ENCODE results near the gene ABAT.
"Not testable (repeated sequence)": the region's sequence is repeated elsewhere in the genome, so short reads cannot be mapped to it uniquely, and the experiment has no call there.

The ABAT gene

GRCh38 chr16:8682551-8683259, 8.3 kb downstream of the ABAT start:
- DNase-seq = no peak

DNA sequence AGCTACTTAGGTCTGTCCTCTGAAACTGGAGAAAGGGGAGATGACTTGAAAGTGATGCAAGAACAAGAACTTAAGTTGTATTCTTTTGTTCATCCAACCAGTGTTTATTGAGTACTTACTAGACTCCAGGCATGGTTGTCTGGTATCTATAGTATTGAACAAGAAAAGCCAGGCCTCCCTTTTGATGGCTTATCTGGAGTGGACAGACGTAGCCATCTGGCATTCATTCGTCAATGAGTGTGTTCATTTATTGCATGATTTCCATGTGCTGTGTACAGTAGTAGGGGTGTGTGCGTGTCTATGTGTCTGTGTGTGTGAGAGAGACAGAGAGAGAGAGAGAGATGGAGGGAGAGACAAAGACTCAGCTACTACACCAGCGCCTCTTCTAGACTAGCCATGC, 9.2 kb downstream of the ABAT start:
- no peak for DNase-seq

GRCh38 chr16:8685617-8686016, 11.2 kb downstream of the ABAT start:
- DNase-seq = no peak

- DNase-seq = no peak
Measured at GRCh38 chr16:8686031-8686621, 11.7 kb downstream of the ABAT start.

- no peak for DNase-seq
Measured at GRCh38 chr16:8686879-8687278, 12.5 kb downstream of the ABAT start.

- DNase-seq = no peak
Measured at GRCh38 chr16:8689686-8690085, 15.3 kb downstream of the ABAT start.

DNA sequence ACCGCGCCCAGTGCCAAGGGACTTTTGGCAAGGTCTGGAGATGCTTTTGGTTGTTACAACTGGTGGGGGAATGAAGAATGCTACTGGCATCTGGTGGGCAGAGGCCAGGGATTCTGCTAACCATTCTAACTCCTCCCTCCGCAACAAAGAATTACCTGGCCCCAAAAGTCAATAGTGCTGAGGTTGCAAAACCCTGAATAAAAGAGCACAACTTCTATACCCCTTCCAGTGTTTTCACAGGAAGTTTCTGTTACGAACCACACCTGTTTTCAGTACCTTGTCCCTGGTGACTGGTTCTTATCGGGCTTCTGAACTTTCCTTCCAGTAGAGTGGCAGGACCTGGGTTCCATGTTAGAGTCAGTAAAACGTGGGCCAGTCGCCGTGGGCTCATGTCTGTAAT, 17.3 kb downstream of the ABAT start:
- DNase-seq = no peak

- no peak for DNase-seq
Measured at GRCh38 chr16:8694795-8695728, 20.6 kb downstream of the ABAT start.

- DNase-seq = no peak
Measured at GRCh38 chr16:8696880-8697279, 22.5 kb downstream of the ABAT start.

GRCh38 chr16:8697965-8698364, 23.5 kb downstream of the ABAT start:
- no peak for DNase-seq

DNA sequence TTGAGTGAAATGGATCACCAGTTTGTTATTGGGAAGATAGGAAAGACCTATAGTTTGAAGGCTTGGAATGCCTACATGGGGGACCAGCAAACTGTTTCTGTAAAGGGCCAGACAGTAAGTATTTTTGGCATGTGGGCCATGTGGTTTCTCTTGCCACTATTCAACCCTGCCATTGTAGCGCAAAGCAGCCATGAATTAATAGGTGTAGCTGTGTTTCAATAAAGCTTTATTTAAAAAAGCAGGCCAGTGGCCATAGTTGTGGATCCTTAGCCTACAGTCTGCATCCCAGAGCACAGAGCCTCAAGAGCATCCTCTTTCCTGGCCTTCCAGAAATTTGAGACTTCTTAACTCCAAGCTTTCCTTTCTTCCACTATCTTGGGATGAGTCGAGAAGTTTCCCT, 29.3 kb downstream of the ABAT start:
- DNase-seq = no peak

- no peak for DNase-seq
Measured at GRCh38 chr16:8704098-8704497, 29.7 kb downstream of the ABAT start.

DNA sequence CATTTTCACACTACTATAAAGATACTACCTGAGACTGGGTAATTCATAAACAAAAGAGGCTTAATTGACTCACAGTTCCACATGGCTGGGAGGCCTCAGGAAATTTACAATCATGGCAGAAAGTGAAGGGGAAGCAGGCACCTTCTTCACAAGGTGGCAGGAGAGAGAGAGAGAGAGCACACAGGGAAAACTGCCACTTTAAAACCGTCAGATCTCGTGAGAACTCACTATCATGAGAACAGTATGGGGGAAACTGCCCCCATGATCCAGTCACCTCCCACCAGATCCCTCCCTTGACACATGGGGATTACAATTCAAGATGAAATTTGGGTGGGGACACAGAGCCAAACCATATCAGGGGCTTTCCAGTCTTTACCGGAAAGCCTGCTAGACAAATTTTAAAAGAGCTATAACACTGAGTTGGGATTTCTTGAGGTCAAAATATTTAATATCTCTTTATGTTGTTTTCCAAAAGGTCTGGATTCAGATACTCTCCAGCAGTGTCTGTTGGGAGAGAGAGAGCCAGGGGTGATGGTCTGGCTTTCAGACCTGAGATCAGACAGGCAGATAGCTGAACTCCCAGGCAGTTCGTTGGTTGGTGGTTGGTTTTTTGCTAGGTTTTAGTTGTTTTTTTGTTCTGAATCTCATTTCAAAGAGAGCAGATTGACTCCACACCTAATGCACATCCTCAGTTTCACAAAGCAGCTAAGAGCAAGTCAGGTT, 30.8 kb downstream of the ABAT start:
- not testable (repeated sequence) for DNase-seq

DNA sequence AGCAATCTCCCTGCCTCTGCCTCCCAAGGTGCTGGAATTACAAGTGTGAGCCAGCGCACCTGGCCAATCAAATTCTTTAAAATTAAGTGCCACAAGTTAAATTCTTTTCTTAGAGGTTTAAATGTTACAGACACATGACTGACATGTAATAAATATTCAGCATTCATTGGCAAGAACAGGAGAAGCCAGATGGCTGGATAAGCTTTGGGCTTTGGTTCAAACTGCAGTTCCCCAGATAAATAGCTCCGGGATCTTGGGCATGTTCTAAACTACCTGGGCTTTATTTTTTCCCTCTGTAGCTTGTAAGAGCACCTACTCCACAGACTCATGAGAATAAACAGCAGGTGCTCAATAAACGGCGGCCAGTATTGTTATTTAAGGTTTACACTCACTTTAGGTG, 34.1 kb downstream of the ABAT start:
- no peak for DNase-seq

DNA sequence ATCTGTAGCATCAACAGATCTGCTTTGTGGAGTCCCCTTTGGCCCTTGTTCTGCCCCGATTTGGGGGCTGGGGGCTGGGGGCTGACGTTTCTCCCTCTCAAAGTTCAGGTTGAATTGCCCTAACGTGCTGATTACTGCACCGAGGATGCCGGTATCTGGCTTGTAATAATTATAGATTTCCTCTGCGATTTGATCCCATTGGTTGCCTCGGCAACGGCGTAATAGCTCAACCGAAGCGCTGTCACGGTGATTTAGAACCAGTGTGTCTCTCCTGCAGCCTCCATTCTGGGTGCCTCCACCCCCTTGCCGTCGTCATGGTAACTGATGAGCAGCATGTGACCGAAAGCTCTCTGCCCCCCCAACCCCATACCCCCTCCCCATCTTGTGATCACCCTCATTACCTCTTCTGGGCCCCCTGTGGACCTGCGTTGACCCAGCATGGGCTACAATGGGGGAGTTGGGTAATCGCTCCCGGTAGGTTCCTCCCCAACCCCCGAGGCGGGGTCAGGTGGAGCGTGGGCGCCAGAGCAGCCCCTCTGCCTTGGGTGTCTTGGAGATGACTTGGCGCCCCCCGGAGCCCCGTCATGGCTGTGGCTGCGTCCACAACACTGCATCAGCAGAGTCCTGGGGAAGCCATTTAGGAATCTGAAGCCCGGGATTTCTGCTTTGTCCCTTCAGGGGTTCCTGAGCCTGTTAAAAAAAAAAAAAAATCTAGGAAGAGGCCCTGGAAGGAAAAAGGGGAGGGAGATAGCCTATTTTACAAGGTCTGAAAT, 38.4 kb downstream of the ABAT start:
- DNase-seq = no peak

GRCh38 chr16:8713635-8714172, 39.3 kb downstream of the ABAT start:
- DNase-seq = no peak

GRCh38 chr16:8714174-8714573, 39.8 kb downstream of the ABAT start:
- no peak for DNase-seq

- no peak for DNase-seq
Measured at GRCh38 chr16:8714807-8715206, 40.4 kb downstream of the ABAT start.

GRCh38 chr16:8716052-8716451, 41.6 kb downstream of the ABAT start:
- DNase-seq = no peak

- no peak for DNase-seq
Measured at GRCh38 chr16:8716592-8716991, 42.2 kb downstream of the ABAT start.

GRCh38 chr16:8717469-8717868, 43.1 kb downstream of the ABAT start:
- DNase-seq = no peak

- DNase-seq = no peak
Measured at GRCh38 chr16:8717892-8718415, 43.5 kb downstream of the ABAT start.
